SK-N-SH (cell line): Measurements from ENCODE around the gene RNF121. TPM values are rescaled to one million over a fixed set of nuclear protein-coding genes. Genes with fewer than 3 reads are reported as not detected.

Experiments used
- CTCF ChIA-PET: fragments of 300-600, 350-600 bp; formaldehyde crosslinking; extraction: SDS; loops from one replicate; lab custom pipeline; 2021; lab: Yijun Ruan, JAX
- POLR2A ChIA-PET: fragments of 350-600 bp; sonication (Branson Sonifier 250); formaldehyde crosslinking; extraction: SDS; loops from one replicate; lab custom pipeline; 2020; ENCODE audit warnings: antibody characterized with exemption, inconsistent platforms; lab: Yijun Ruan, JAX
- DNase-seq: peaks from one replicate; pipeline ENCODE4 v3.0.0; 2012
- H2AFZ ChIP-seq: fragments of 200-600 bp; sonication (generic); 2 replicates; pipeline ENCODE4 v1.8.1; 2016; ENCODE audit warnings: antibody characterized with exemption, mild to moderate bottlenecking, low read depth
- H3F3A ChIP-seq: fragments of 200-600 bp; sonication (generic); replicated peaks from 2 replicates; pipeline ENCODE3; 2016; ENCODE audit warnings: antibody characterized with exemption, mild to moderate bottlenecking; ENCODE audit not compliant: insufficient read depth
- H3K27ac ChIP-seq, 2 experiments: fragments of 200-500 bp in 1 of 2; fragments of 200-600 bp in 1 of 2; sonication (Bioruptor generic) in 1 of 2; sonication (generic), shearing (Covaris generic) in 1 of 2; 2 replicates each; pipeline versions ENCODE4 v1.5.1 to v1.6.1; 2014 to 2016; ENCODE audit warnings: low read depth in 2 of 2, inconsistent platforms in 1 of 2, low read length in 1 of 2, mild to moderate bottlenecking in 1 of 2, mixed read lengths in 1 of 2
- H3K27me3 ChIP-seq: fragments of 200-600 bp; sonication (generic), shearing (Covaris generic); 2 replicates; pipeline ENCODE4 v1.6.1; 2016; ENCODE audit warnings: mixed run types; ENCODE audit not compliant: insufficient read depth
- H3K36me3 ChIP-seq, 2 experiments: fragments of 200-500 bp in 1 of 2; fragments of 200-600 bp in 1 of 2; sonication (Bioruptor generic) in 1 of 2; sonication (generic) in 1 of 2; replicated peaks in 1 of 2; 2 replicates each; pipeline versions ENCODE3 to v1.5.1; 2014 to 2016; ENCODE audit warnings: low read length in 1 of 2, mild to moderate bottlenecking in 1 of 2; ENCODE audit not compliant: insufficient read depth in 2 of 2, control insufficient read depth in 1 of 2
- H3K4me1 ChIP-seq, 2 experiments: fragments of 200-500 bp in 1 of 2; fragments of 200-600 bp in 1 of 2; sonication (Bioruptor generic) in 1 of 2; sonication (generic), shearing (Covaris generic) in 1 of 2; 2 replicates each; pipeline versions ENCODE4 v1.5.1 to v1.6.1; 2014 to 2016; ENCODE audit warnings: low read depth in 1 of 2, low read length in 1 of 2, mixed run types in 1 of 2; ENCODE audit not compliant: insufficient read depth in 2 of 2, control insufficient read depth in 1 of 2
- H3K4me2 ChIP-seq: fragments of 200-600 bp; sonication (generic), shearing (Covaris generic); 2 replicates; pipeline ENCODE4 v1.6.1; 2017; ENCODE audit warnings: mixed run types
- H3K4me3 ChIP-seq, 2 experiments: fragments of 200-500 bp in 1 of 2; fragments of 200-600 bp in 1 of 2; sonication (Bioruptor generic) in 1 of 2; sonication (generic), shearing (Covaris generic) in 1 of 2; 2 replicates each; pipeline versions ENCODE4 v1.5.1 to v1.8.1; 2014 to 2016; ENCODE audit warnings: low read depth in 2 of 2, inconsistent platforms in 1 of 2, low read length in 1 of 2, mild to moderate bottlenecking in 1 of 2, mixed read lengths in 1 of 2, moderate library complexity in 1 of 2
- H3K79me2 ChIP-seq: fragments of 200-600 bp; sonication (generic); 2 replicates; pipeline ENCODE4 v1.8.1; 2017; ENCODE audit warnings: mild to moderate bottlenecking; ENCODE audit not compliant: insufficient read depth
- H3K9ac ChIP-seq: fragments of 200-600 bp; sonication (generic); 2 replicates; pipeline ENCODE4 v1.6.1; 2017; ENCODE audit warnings: mixed run types
- H3K9me2 ChIP-seq: fragments of 200-600 bp; sonication (generic); 2 replicates; pipeline ENCODE4 v1.6.1; 2017; ENCODE audit warnings: mixed run types
- H3K9me3 ChIP-seq: fragments of 200-600 bp; sonication (generic); 2 replicates; pipeline ENCODE4 v1.6.1; 2017; ENCODE audit warnings: mixed run types, mild to moderate bottlenecking, moderate library complexity
- H4K20me1 ChIP-seq: fragments of 200-600 bp; sonication (generic); 2 replicates; pipeline ENCODE4 v1.6.1; 2017; ENCODE audit warnings: mild to moderate bottlenecking, mixed run types; ENCODE audit not compliant: insufficient read depth
- CHD2 ChIP-seq: fragments of 150-350 bp; IDR thresholded peaks from 2 replicates; pipeline ENCODE4 v1.6.1; 2018; ENCODE audit warnings: low read length; ENCODE audit not compliant: partially characterized antibody
- EP300 ChIP-seq, 2 experiments: IDR thresholded peaks; 2 replicates each; pipeline versions ENCODE4 v1.4.0 to v1.6.1; 2012; ENCODE audit warnings: borderline replicate concordance in 1 of 2, low read depth in 1 of 2, low read length in 1 of 2
- FOSL2 ChIP-seq: IDR thresholded peaks from 2 replicates; pipeline ENCODE4 v1.4.0; 2012; ENCODE audit warnings: low read depth, mild to moderate bottlenecking, moderate library complexity, borderline replicate concordance
- FOXJ3 ChIP-seq: sonication (generic); formaldehyde crosslinking; IDR thresholded peaks from 2 replicates; pipeline ENCODE4 v1.5.1; 2020; ENCODE audit warnings: mild to moderate bottlenecking, missing genetic modification reagents
- GABPA ChIP-seq: IDR thresholded peaks from 2 replicates; pipeline ENCODE4 v1.4.0; 2012; ENCODE audit warnings: low read depth, mild to moderate bottlenecking
- GATA2 ChIP-seq: sonication (generic); formaldehyde crosslinking; IDR thresholded peaks from 2 replicates; pipeline ENCODE4 v1.5.0; 2020; ENCODE audit warnings: mild to moderate bottlenecking, missing genetic modification reagents
- MXI1 ChIP-seq: IDR thresholded peaks from 2 replicates; pipeline ENCODE4 v1.6.1; 2012; ENCODE audit warnings: mild to moderate bottlenecking, low read depth, low read length, improper control_type of control experiment
- NFIC ChIP-seq: IDR thresholded peaks from 2 replicates; pipeline ENCODE4 v1.4.0; 2012; ENCODE audit warnings: borderline replicate concordance
- NRF1 ChIP-seq: IDR thresholded peaks from 2 replicates; pipeline ENCODE4 v1.6.1; 2012; ENCODE audit warnings: low read depth, mild to moderate bottlenecking, low read length
- RAD21 ChIP-seq: IDR thresholded peaks from 2 replicates; pipeline ENCODE4 v1.6.1; 2012; ENCODE audit warnings: mild to moderate bottlenecking, low read length
- RXRA ChIP-seq: IDR thresholded peaks from 2 replicates; pipeline ENCODE4 v1.4.0; 2012; ENCODE audit warnings: low read depth, mild to moderate bottlenecking, borderline replicate concordance
- SIN3A ChIP-seq: IDR thresholded peaks from 2 replicates; pipeline ENCODE4 v1.6.1; 2012; ENCODE audit warnings: low read depth, mild to moderate bottlenecking, low read length, moderate library complexity, borderline replicate concordance
- SMC3 ChIP-seq: IDR thresholded peaks from 2 replicates; pipeline ENCODE4 v1.6.1; 2012; ENCODE audit warnings: low read depth, low read length, improper control_type of control experiment
- TCF12 ChIP-seq: IDR thresholded peaks from 2 replicates; pipeline ENCODE4 v1.4.0; 2012
- YY1 ChIP-seq: IDR thresholded peaks from 2 replicates; pipeline ENCODE4 v1.4.0; 2012; ENCODE audit warnings: low read depth, mild to moderate bottlenecking
- ZBTB33 ChIP-seq: IDR thresholded peaks from 2 replicates; pipeline ENCODE4 v1.4.0; 2012; ENCODE audit warnings: low read depth, borderline replicate concordance
- WGBS: methylation state at CpG from one replicate; pipeline ENCODE4 v1.1.6; 2017; ENCODE audit warnings: low lambda C conversion rate; 5-methylcytosine and 5-hydroxymethylcytosine counted together
- polyA plus RNA-seq, 3 experiments: library from polyadenylated mRNA; depleted of rRNA; stranded (reverse); fragments of >200 nt; gene quantifications; 2 replicates each; pipeline ENCODE4 v1.2.3, GENCODE V29; 2012
- TF ChIP-seq, protein P1 (sequence below): fragments of 150-350 bp; IDR thresholded peaks from 2 replicates; pipeline ENCODE4 v1.6.1; 2016; ENCODE audit warnings: mild to moderate bottlenecking, low read depth, low read length
- TF ChIP-seq, protein P2 (sequence below): IDR thresholded peaks from 2 replicates; pipeline ENCODE4; 2012

Gene RNF121
- polyA plus RNA-seq, 1 of the 3 experiments (the other 2 are of a cell fraction), result 49.5 TPM

DNA sequence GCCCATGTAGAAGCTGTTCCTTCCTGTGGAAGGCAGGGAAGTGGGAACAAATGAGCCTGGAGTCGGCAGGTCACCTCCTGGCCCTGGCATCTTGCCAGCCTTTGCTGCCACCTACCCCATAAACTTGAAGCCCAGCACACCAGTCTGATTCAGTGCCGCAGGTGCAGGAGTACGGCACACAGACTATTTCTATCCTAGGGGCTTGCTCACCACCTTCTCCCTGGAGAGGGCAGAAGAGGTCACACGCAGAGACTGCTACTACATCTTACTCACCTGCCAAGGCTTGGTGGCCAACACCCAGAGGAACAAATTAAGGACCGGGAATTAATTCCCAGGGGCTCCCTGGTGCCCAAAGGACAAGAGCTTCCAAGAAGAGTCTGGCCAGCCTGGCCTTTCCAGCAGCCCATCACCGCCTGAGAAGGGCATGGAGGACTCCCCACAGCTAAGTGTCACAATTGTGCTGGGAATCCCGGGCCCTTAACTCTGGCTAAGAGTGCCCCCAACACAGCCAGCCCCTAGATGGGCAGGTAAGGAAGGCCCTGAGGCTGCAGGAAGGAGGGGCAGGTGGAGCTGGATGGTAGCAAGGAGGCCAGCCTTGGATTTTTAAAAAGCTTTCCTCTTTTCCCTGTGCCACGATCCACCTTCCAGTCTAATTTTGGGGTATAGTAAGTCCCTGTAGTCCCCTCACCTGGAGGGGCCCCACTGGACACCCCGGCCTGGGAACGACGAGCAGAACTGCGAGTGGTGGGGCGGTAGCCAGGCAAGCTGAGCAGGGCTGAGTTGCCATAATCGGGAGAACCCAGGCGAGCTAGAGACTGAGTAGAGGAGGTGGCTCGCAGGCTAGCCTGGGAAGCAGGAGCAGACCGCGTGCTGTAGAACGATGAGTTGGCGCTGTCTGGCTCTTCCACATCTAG is 76.8 kb downstream of the RNF121 start:
- CTCF ChIA-PET, result interaction anchor here (0.8 to 2.8 kb wide), 10 partner anchors 9 to 429 kb away, joined by 3 to 11 read pairs (median 4); partner anchors contain the start of gene CLPB
- Histone ChIP-seq H3K9ac (no peak overlapping the region), H3K9me2 (no peaks in the 10 kb centered on the region), H3K4me3 (no peak overlapping the region), H3K36me3 (peaks cover 38 to 95% of the 10 kb centered on the region in 2 experiments), H3F3A (peaks cover 59% of the 10 kb centered on the region), H3K27me3 (no peaks in the 10 kb centered on the region), H3K79me2 (no peaks in the 10 kb centered on the region), H3K9me3 (no peaks in the 10 kb centered on the region), H2AFZ (no peak overlapping the region), H4K20me1 (peaks cover 45% of the 10 kb centered on the region), H3K4me2 (no peak overlapping the region), H3K27ac (peak overlapping the region in 1 of 2 experiments; percentile 50; a peak in 1 of 4 replicates), H3K4me1 (no peaks in the 10 kb centered on the region; a peak in 1 of 4 replicates)
- TF ChIP-seq EP300 (IDR thresholded peaks at IDR 0.05; ENCODE audit: borderline replicate concordance in 1 of 2, low read depth in 1 of 2, low read length in 1 of 2), result no peak
- TF ChIP-seq, protein P1, sequence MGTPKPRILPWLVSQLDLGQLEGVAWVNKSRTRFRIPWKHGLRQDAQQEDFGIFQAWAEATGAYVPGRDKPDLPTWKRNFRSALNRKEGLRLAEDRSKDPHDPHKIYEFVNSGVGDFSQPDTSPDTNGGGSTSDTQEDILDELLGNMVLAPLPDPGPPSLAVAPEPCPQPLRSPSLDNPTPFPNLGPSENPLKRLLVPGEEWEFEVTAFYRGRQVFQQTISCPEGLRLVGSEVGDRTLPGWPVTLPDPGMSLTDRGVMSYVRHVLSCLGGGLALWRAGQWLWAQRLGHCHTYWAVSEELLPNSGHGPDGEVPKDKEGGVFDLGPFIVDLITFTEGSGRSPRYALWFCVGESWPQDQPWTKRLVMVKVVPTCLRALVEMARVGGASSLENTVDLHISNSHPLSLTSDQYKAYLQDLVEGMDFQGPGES, result no peak
- DNase-seq, result no peak
- WGBS, result 91% methylated on average over 18 of the region's 20 CpGs
- POLR2A ChIA-PET, result interaction anchor here (1.0 to 2.4 kb wide), 3 partner anchors 9 to 13 kb away, joined by 3 to 7 read pairs (median 4); no protein-coding TSS in a partner anchor

GRCh38 chr11:72006309-72007088 is 77.7 kb downstream of the RNF121 start:
- Histone ChIP-seq H3K4me1 (no peaks in the 10 kb centered on the region; a peak in 1 of 4 replicates), H3K36me3 (peaks cover 38 to 98% of the 10 kb centered on the region in 2 experiments), H3K4me3 (no peak overlapping the region), H2AFZ (no peak overlapping the region), H4K20me1 (peaks cover 52% of the 10 kb centered on the region), H3K27me3 (no peaks in the 10 kb centered on the region), H3K9ac (no peak overlapping the region), H3K4me2 (no peak overlapping the region), H3K9me2 (no peaks in the 10 kb centered on the region), H3K9me3 (no peaks in the 10 kb centered on the region), H3K27ac (no peak overlapping the region; a peak in 1 of 4 replicates), H3K79me2 (no peaks in the 10 kb centered on the region; the same call in 1 of the 2 replicates), H3F3A (peaks cover 61% of the 10 kb centered on the region)
- ChIA-PET CTCF (interaction anchor here (0.8 to 2.8 kb wide), 6 partner anchors 9 to 428 kb away, joined by 3 to 11 read pairs (median 4); partner anchors contain the start of gene CLPB), POLR2A (interaction anchor here (1.0 to 2.4 kb wide), 2 partner anchors 9 to 12 kb away, joined by 4 to 7 read pairs; no protein-coding TSS in a partner anchor)
- TF ChIP-seq RAD21 (no peak), ZBTB33 (no peak), SIN3A (no peak), SMC3 (no peak), RXRA (no peak), GATA2 (CRISPR knock-in tag) (no peak), FOXJ3 (CRISPR knock-in tag) (no peak), EP300 (IDR thresholded peaks at IDR 0.05; ENCODE audit: borderline replicate concordance in 1 of 2, low read depth in 1 of 2, low read length in 1 of 2) (no peak), CHD2 (no peak), TCF12 (no peak), GABPA (no peak), MXI1 (no peak), FOSL2 (no peak), YY1 (no peak), NRF1 (no peak), NFIC (no peak)
- TF ChIP-seq, protein P2, sequence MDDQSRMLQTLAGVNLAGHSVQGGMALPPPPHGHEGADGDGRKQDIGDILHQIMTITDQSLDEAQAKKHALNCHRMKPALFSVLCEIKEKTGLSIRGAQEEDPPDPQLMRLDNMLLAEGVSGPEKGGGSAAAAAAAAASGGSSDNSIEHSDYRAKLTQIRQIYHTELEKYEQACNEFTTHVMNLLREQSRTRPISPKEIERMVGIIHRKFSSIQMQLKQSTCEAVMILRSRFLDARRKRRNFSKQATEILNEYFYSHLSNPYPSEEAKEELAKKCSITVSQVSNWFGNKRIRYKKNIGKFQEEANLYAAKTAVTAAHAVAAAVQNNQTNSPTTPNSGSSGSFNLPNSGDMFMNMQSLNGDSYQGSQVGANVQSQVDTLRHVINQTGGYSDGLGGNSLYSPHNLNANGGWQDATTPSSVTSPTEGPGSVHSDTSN, result no peak
- TF ChIP-seq, protein P1, result no peak
- DNase-seq, result no peak
- WGBS, result 84% methylated on average over 8 of the region's 8 CpGs
